Measurements from ENCODE around the gene COL6A3. TPM values are rescaled to one million over a fixed set of nuclear protein-coding genes. Genes with fewer than 3 reads are reported as not detected.

The COL6A3 gene
- total RNA-seq, 4 donors from 2014 or later = 43.1 to 204 (median 62.4) TPM

- intact Hi-C loops (cut with DNase I; ENCODE audit: low total_unique reads) = no loop called here
Observed at GRCh38 chr2:237353215-237353614, 60.7 kb downstream of the COL6A3 start.

DNA sequence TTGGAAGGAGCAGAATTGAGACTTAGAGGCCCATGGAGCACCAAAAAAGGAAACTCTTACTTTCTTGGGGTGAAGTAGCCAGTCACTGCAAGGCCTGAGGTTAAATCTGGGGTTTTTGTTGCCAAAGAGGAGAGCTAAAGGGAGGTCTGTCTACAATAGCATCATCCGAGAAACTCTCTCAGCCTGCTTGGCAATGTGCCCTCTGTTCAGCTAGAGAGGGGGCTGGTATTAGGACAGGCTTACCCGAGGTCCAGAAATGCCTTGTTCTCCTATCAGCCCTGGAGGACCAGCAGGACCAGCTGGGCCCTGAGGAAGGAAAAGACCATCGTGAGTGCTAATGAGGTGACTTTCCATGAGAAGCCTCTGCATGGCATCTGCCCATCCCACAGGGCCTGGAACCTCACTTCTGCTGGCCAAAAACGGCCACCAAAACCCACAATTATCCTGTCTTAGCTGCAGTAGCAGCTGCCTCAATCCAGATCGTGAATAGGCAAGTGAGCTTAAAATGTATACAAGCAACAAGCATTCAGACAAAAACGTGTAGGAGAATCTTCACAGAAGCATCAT is 61.6 kb downstream of the COL6A3 start:
- 46 to 67% methylated on average over 6 of the region's 6 CpGs for WGBS, 2 donors
- H3K4me3 ChIP-seq (ENCODE audit: low read depth, poor library complexity, severe bottlenecking) = no peak overlapping the region
- no peak for DNase-seq (ENCODE audit: low spot score in 2 of 2)
- intact Hi-C loops (cut with DNase I; ENCODE audit: low total_unique reads) = no loop called here
- TF ChIP-seq CTCF (IDR thresholded peaks at IDR 0.05) = no peak
- no peak for TF ChIP-seq POLR2A (IDR thresholded peaks at IDR 0.05)

More at GRCh38 chr2:237353215-237353614, 60.7 kb downstream of the COL6A3 start:
- TF ChIP-seq POLR2A (IDR thresholded peaks at IDR 0.05) = no peak
- TF ChIP-seq CTCF (IDR thresholded peaks at IDR 0.05) = no peak
- no peak for DNase-seq (ENCODE audit: low spot score in 2 of 2)
- 32 to 36% methylated on average over 5 of the region's 5 CpGs for whole genome bisulfite sequencing, 2 donors
- H3K4me3 ChIP-seq (ENCODE audit: low read depth, poor library complexity, severe bottlenecking) = no peak overlapping the region

GRCh38 chr2:237351796-237352195 is 62.2 kb downstream of the COL6A3 start:
- TF ChIP-seq CTCF (IDR thresholded peaks at IDR 0.05) (no peak), POLR2A (IDR thresholded peaks at IDR 0.05) (no peak)
- no peak for DNase-seq (ENCODE audit: low spot score in 2 of 2)
- no peak overlapping the region for H3K4me3 ChIP-seq (ENCODE audit: low read depth, poor library complexity, severe bottlenecking)
- WGBS, 2 donors = 51 to 57% methylated on average over 4 of the region's 4 CpGs
- intact Hi-C loops (cut with DNase I; ENCODE audit: low total_unique reads) = no loop called here

DNA sequence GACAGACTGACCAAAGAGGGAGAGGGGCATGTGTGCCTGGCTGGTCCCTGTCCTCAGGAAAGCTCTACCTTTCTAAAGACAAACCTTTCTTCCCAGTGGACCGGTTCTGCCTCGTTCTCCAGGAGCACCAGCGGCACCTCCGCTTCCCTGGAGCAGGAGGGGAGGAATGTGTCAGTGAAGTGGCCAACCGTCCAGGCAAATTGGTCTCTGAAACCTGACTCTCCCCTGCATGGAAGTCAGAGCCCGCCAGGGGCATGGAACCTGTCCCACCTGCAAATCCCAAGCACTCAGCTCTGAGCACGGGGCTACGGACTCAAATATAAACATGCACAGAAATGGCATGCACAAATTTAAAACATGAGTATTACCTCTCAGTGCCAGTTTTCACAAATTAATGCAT is 62.9 kb downstream of the COL6A3 start:
- no peak overlapping the region for H3K4me3 ChIP-seq (ENCODE audit: low read depth, poor library complexity, severe bottlenecking)
- intact Hi-C loops (cut with DNase I; ENCODE audit: low total_unique reads) = no loop called here
- DNase-seq (ENCODE audit: low spot score in 2 of 2) = no peak
- WGBS, 2 donors = 48 to 61% methylated on average over 8 of the region's 8 CpGs
- TF ChIP-seq CTCF (IDR thresholded peaks at IDR 0.05) = no peak
- TF ChIP-seq POLR2A (IDR thresholded peaks at IDR 0.05) = no peak

- DNase-seq (ENCODE audit: low spot score in 2 of 2) = no peak
- H3K4me3 ChIP-seq (ENCODE audit: low read depth, poor library complexity, severe bottlenecking) = no peak overlapping the region
- intact Hi-C loops (cut with DNase I; ENCODE audit: low total_unique reads) = no loop called here
- 61 to 62% methylated on average over 6 of the region's 6 CpGs for WGBS, 2 donors
- TF ChIP-seq POLR2A (IDR thresholded peaks at IDR 0.05) (no peak), CTCF (IDR thresholded peaks at IDR 0.05) (no peak)
Observed at GRCh38 chr2:237350597-237350996, 63.4 kb downstream of the COL6A3 start.

GRCh38 chr2:237350070-237350469 is 63.9 kb downstream of the COL6A3 start:
- H3K4me3 ChIP-seq (ENCODE audit: low read depth, poor library complexity, severe bottlenecking) = no peak overlapping the region
- WGBS, 2 donors = 63 to 69% methylated on average over 11 of the region's 11 CpGs
- DNase-seq (ENCODE audit: low spot score in 2 of 2) = no peak
- TF ChIP-seq CTCF (IDR thresholded peaks at IDR 0.05) (no peak), POLR2A (IDR thresholded peaks at IDR 0.05) (no peak)
- intact Hi-C loops (cut with DNase I; ENCODE audit: low total_unique reads) = no loop called here

Measured in lower leg skin (tissue), 4 donors.